OCI-LY1 (cell line): Measurements from ENCODE around the gene PLAC9.

Source experiments
- H2AFZ ChIP-seq: fragments of 200-600 bp; sonication (generic), shearing (Covaris generic); 2 replicates; pipeline ENCODE4 v1.6.0; 2014; ENCODE audit warnings: antibody characterized with exemption, mild to moderate bottlenecking, low read length
- H3F3A ChIP-seq: fragments of 200-600 bp; sonication (generic), shearing (Covaris generic); 2 replicates; pipeline ENCODE4 v1.6.0; 2014; ENCODE audit warnings: mild to moderate bottlenecking, antibody characterized with exemption, low read length, moderate library complexity; ENCODE audit not compliant: insufficient read depth
- H3K27ac ChIP-seq: fragments of 200-600 bp; sonication (generic); 2 replicates; pipeline ENCODE4 v1.5.1; 2014; ENCODE audit warnings: low read length, mixed run types, mild to moderate bottlenecking, low read depth; ENCODE audit not compliant: poor library complexity, severe bottlenecking
- H3K27me3 ChIP-seq: fragments of 200-600 bp; sonication (generic); 2 replicates; pipeline ENCODE4 v1.6.0; 2014; ENCODE audit warnings: antibody characterized with exemption, mild to moderate bottlenecking, low read length, moderate library complexity; ENCODE audit not compliant: insufficient read depth
- H3K36me3 ChIP-seq: fragments of 200-600 bp; sonication (generic); 2 replicates; pipeline ENCODE4 v1.6.1; 2014; ENCODE audit warnings: mild to moderate bottlenecking, antibody characterized with exemption, low read length, moderate library complexity, mixed read lengths; ENCODE audit not compliant: insufficient read depth
- H3K4me1 ChIP-seq: fragments of 200-600 bp; sonication (generic); 2 replicates; pipeline ENCODE4 v1.5.1; 2014; ENCODE audit warnings: mild to moderate bottlenecking, low read length, moderate library complexity; ENCODE audit not compliant: insufficient read depth, severe bottlenecking
- H3K4me2 ChIP-seq: fragments of 200-600 bp; sonication (generic), shearing (Covaris generic); 2 replicates; pipeline ENCODE4 v1.6.1; 2014; ENCODE audit warnings: low read length
- H3K4me3 ChIP-seq: fragments of 200-600 bp; sonication (generic); 2 replicates; pipeline ENCODE4 v1.5.1; 2014; ENCODE audit warnings: low read length, low read depth, mild to moderate bottlenecking, mixed read lengths; ENCODE audit not compliant: poor library complexity, severe bottlenecking
- H3K79me2 ChIP-seq: fragments of 200-600 bp; shearing (Covaris generic); 2 replicates; pipeline ENCODE4 v1.6.1; 2016; ENCODE audit warnings: mixed run types, low read length, mixed read lengths; ENCODE audit not compliant: insufficient read depth
- H3K9ac ChIP-seq: fragments of 200-600 bp; sonication (generic), shearing (Covaris generic); 2 replicates; pipeline ENCODE4 v1.6.1; 2014; ENCODE audit warnings: mild to moderate bottlenecking, low read length, mixed read lengths
- H3K9me2 ChIP-seq: fragments of 200-600 bp; sonication (generic), shearing (Covaris generic); 2 replicates; pipeline ENCODE4 v1.6.1; 2014; ENCODE audit warnings: low read depth, mild to moderate bottlenecking, low read length, mixed read lengths
- H3K9me3 ChIP-seq: fragments of 200-600 bp; shearing (Covaris generic); 2 replicates; pipeline ENCODE4 v1.6.1; 2014; ENCODE audit warnings: low read length, mixed read lengths
- H4K20me1 ChIP-seq: fragments of 200-600 bp; sonication (generic), shearing (Covaris generic); 2 replicates; pipeline ENCODE4 v1.6.0; 2016; ENCODE audit warnings: mild to moderate bottlenecking, low read length; ENCODE audit not compliant: insufficient read depth
- EZH2 ChIP-seq: fragments of 200-600 bp; sonication (generic), shearing (Covaris generic); IDR thresholded peaks from 2 replicates; pipeline ENCODE4 v1.8.0; 2017; ENCODE audit warnings: borderline replicate concordance, mixed run types, mild to moderate bottlenecking, antibody characterized with exemption, low read length, moderate library complexity, mixed read lengths
- TF ChIP-seq, protein P1 (sequence below): fragments of 200-600 bp; sonication (generic), shearing (Covaris generic); IDR thresholded peaks from 2 replicates; pipeline ENCODE4 v1.5.1; 2017; ENCODE audit warnings: mild to moderate bottlenecking, antibody characterized with exemption, low read length, moderate library complexity, mixed read lengths

PLAC9 gene

DNA sequence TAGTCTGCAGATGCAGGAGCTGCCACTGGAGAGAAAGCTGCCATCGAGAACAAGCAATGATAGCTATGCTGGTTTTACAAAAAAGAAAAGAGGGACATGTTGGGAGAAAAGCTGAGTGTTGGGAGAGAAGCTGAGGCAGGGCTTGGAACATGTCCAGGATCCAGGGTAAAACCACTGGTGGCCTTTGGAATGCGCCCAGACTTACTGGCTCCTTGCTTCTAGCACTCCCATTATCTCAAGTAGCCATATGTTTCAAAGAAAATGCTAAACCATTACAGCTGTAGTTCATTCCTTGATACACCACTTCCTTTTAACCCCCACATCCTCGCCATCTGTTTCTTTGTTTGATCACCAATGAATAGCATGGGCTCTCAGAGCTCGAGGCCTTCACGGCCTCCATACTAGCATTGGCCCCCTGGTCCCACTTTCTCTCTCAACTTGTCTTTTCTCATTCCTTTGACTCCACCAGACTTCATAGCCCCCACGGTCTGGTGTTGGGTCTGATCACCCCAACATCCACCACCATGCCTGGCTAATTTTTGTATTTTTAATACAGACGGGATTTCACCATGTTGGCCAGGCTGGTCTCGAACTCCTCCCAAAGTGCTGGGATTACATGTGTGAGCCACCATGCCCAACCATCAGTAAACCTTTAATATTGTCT is 23.8 kb upstream of the PLAC9 start:
- Histone ChIP-seq H3K27ac (no peak overlapping the region), H3K9me3 (no peaks in the 10 kb centered on the region), H4K20me1 (no peaks in the 10 kb centered on the region), H2AFZ (no peak overlapping the region), H3K79me2 (no peaks in the 10 kb centered on the region), H3K4me1 (no peaks in the 10 kb centered on the region), H3K4me2 (no peak overlapping the region), H3K27me3 (no peaks in the 10 kb centered on the region), H3K36me3 (no peaks in the 10 kb centered on the region), H3K4me3 (no peak overlapping the region), H3F3A (no peaks in the 10 kb centered on the region), H3K9me2 (no peaks in the 10 kb centered on the region), H3K9ac (no peak overlapping the region)
- TF ChIP-seq, protein P1, sequence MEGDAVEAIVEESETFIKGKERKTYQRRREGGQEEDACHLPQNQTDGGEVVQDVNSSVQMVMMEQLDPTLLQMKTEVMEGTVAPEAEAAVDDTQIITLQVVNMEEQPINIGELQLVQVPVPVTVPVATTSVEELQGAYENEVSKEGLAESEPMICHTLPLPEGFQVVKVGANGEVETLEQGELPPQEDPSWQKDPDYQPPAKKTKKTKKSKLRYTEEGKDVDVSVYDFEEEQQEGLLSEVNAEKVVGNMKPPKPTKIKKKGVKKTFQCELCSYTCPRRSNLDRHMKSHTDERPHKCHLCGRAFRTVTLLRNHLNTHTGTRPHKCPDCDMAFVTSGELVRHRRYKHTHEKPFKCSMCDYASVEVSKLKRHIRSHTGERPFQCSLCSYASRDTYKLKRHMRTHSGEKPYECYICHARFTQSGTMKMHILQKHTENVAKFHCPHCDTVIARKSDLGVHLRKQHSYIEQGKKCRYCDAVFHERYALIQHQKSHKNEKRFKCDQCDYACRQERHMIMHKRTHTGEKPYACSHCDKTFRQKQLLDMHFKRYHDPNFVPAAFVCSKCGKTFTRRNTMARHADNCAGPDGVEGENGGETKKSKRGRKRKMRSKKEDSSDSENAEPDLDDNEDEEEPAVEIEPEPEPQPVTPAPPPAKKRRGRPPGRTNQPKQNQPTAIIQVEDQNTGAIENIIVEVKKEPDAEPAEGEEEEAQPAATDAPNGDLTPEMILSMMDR, result no peak

- no peaks in the 10 kb centered on the region for H3K36me3 ChIP-seq
- H3K4me3 ChIP-seq, result no peak overlapping the region
- no peaks in the 10 kb centered on the region for H3K9me3 ChIP-seq
- H3K4me2 ChIP-seq, result no peak overlapping the region
- no peak for TF ChIP-seq EZH2
- TF ChIP-seq, protein P1, result no peak
- H2AFZ ChIP-seq, result no peak overlapping the region
- no peaks in the 10 kb centered on the region for H3K79me2 ChIP-seq
- H3K9me2 ChIP-seq, result no peaks in the 10 kb centered on the region
- no peak overlapping the region for H3K27ac ChIP-seq
- no peaks in the 10 kb centered on the region for H4K20me1 ChIP-seq
- no peak overlapping the region for H3K9ac ChIP-seq
- no peaks in the 10 kb centered on the region for H3F3A ChIP-seq
- 0 out of 2 replicates have a peak, but pooled peaks cover 3% of the 10 kb centered on the region for H3K27me3 ChIP-seq
- no peaks in the 10 kb centered on the region for H3K4me1 ChIP-seq
These were observed 21.5 kb upstream of the PLAC9 start for GRCh38 chr10:80110986-80111385.

GRCh38 chr10:80118669-80119068 is 13.9 kb upstream of the PLAC9 start:
- Histone ChIP-seq H3K27ac (no peak overlapping the region), H3K9me3 (no peaks in the 10 kb centered on the region), H3K4me2 (no peak overlapping the region), H2AFZ (no peak overlapping the region), H3K4me1 (no peaks in the 10 kb centered on the region), H3K27me3 (0 out of 2 replicates have a peak, but pooled peaks cover 3% of the 10 kb centered on the region), H3K9ac (no peak overlapping the region), H3K4me3 (no peak overlapping the region), H3K36me3 (no peaks in the 10 kb centered on the region), H3F3A (no peaks in the 10 kb centered on the region), H3K9me2 (no peaks in the 10 kb centered on the region), H3K79me2 (no peaks in the 10 kb centered on the region), H4K20me1 (no peaks in the 10 kb centered on the region)
- no peak for TF ChIP-seq EZH2

GRCh38 chr10:80122110-80122710 is 10.3 kb upstream of the PLAC9 start:
- Histone ChIP-seq H3K9ac (no peak overlapping the region), H3F3A (no peaks in the 10 kb centered on the region), H3K36me3 (no peaks in the 10 kb centered on the region), H3K9me2 (no peaks in the 10 kb centered on the region), H2AFZ (no peak overlapping the region), H3K4me3 (no peak overlapping the region), H3K27me3 (no peaks in the 10 kb centered on the region), H3K4me2 (no peak overlapping the region), H3K4me1 (no peaks in the 10 kb centered on the region), H3K27ac (no peak overlapping the region), H3K79me2 (no peaks in the 10 kb centered on the region), H3K9me3 (no peaks in the 10 kb centered on the region), H4K20me1 (no peaks in the 10 kb centered on the region)
- TF ChIP-seq, protein P1, result no peak
- no peak for TF ChIP-seq EZH2
